Cardiac fibroblast (primary cell): ENCODE measurements around the gene LCT.

Source experiments
- DNase-seq, 2 donors: peaks; one replicate each; pipeline versions ENCODE4 v3.0.0 to v3.0.0-alpha.2; 2010; ENCODE audit warnings: low read depth in 2 of 2
- H3K4me3 ChIP-seq, 2 donors: replicated peaks in 1 of 2; 1 replicate in 1 of 2; 2 replicates in 1 of 2; pipeline ENCODE4 v1.5.1; 2011; ENCODE audit warnings: low read depth in 2 of 2, low read length in 2 of 2, mild to moderate bottlenecking in 2 of 2, moderate library complexity in 1 of 2
- TF ChIP-seq, protein P1 (sequence below): IDR thresholded peaks from one replicate; pipeline ENCODE4 v1.5.1; 2011; ENCODE audit warnings: low read depth, mild to moderate bottlenecking, low read length, inconsistent platforms

The LCT gene

DNA sequence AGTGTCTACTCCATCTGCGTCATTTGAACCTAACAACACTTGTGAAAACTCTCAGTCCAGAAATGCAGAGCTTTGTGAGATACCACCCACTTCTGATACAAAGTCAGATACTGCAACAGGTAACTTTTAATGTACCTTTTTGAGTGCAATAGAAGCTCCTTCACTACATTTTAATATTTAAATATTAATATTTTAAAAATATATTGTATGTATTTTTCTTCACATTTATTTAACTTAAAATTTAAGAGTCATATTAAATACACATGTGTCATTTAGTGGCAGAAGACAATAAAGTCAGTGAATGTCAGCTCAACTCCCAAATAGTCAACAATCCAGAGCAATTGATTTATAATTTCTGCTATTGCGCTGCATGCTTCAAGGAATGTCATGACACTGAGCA is 81.4 kb downstream of the LCT start:
- TF ChIP-seq, protein P1, sequence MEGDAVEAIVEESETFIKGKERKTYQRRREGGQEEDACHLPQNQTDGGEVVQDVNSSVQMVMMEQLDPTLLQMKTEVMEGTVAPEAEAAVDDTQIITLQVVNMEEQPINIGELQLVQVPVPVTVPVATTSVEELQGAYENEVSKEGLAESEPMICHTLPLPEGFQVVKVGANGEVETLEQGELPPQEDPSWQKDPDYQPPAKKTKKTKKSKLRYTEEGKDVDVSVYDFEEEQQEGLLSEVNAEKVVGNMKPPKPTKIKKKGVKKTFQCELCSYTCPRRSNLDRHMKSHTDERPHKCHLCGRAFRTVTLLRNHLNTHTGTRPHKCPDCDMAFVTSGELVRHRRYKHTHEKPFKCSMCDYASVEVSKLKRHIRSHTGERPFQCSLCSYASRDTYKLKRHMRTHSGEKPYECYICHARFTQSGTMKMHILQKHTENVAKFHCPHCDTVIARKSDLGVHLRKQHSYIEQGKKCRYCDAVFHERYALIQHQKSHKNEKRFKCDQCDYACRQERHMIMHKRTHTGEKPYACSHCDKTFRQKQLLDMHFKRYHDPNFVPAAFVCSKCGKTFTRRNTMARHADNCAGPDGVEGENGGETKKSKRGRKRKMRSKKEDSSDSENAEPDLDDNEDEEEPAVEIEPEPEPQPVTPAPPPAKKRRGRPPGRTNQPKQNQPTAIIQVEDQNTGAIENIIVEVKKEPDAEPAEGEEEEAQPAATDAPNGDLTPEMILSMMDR: no peak
- H3K4me3 ChIP-seq: no peak overlapping the region
- no peak for DNase-seq

DNA sequence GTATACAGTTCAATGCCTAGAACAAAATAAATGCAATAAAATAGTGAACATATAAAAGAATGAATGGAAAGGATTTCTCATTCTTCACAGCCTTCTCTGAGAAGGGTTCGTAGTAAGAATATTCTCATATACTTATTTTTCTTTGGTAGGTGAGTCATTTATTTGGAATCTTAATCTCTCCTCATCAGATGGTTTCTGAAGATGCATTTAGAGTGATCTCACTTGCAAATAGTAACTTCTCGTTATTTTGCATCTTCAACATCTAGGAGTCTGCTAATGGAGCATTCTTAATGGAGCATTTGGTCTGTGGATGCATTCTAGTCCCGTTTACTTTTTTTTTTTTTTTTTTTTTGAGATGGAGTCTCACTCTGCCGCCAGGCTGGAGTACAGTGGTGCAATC is 91.4 kb downstream of the LCT start:
- H3K4me3 ChIP-seq: no peak overlapping the region
- TF ChIP-seq, protein P1: no peak

DNA sequence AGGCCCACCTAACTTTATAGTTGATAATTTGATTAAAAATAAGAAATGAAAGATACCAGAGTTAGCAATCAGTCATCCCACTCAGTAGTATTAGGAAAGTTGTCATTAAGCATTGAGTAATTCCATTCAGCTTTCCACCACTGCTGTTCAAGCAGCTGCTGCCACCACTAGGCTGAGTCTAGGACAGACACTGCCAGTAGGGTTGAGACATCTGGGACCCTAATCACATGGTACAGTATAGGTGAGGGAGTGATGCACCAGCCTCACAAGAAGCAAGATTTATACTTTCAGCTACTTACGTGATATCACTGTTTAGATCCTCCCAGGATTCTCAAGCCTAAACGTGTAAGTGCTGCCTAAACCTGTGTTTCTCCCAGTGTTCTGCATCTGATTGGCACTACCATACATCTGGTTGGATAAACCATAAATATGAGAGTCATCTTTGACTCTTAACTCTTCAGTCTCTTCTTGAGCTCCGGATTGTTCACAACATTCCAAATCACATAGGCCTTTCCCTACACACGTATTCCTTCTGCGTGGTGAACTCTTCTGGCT is 92.1 kb downstream of the LCT start:
- H3K4me3 ChIP-seq: no peak overlapping the region
- DNase-seq: peak; percentile 9 to 49
- TF ChIP-seq, protein P1: peak; percentile 23

More for the DNA sequence above, 91.4 kb downstream of the LCT start:
- DNase-seq: peak; percentile 17 to 77

DNA sequence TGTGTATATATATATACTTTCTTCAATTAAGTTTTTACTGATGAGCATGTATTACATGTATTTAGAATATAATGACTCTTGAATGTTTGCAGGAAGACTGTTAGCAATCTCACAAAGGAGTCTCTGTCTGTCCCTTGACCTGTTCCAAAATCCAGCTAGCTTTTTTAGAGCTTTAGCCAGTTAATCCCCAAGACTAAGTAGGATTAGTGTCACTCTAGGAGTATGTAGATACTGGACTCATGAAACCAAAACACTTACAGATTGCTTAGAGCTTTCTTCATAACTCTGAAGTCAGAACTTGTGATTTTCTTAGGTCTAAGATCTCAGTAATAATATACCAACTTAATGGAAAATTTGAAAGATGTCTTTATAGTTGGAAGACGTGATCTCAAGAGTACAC is 93.1 kb downstream of the LCT start:
- TF ChIP-seq, protein P1: no peak
- DNase-seq: peak in 1 of 2 donors; percentile 5
- peak overlapping the region in 1 of 2 donors; percentile 81 for H3K4me3 ChIP-seq

DNA sequence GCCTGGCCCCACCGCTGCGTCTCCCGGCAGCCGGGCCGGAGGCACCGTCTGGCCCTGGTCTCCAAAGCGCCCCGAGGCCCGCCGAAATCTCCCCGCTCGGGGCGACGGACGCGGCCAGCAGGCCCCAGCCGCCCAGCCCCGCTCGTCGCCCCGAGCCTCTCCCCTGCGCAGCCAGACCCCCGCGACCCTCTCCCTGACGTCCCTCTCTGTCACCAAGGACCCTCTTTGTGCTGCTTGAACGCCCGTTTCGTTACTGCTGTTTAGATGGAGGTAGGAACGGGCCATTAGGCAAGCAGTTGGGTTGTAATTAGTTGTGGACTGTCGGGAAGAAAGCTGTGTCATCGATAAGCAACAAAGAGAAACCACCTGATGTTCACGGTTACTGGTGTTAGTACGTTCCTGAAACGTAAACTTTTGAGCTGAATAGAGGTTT is 94.6 kb downstream of the LCT start:
- TF ChIP-seq, protein P1: no peak
- DNase-seq: peak; percentile 61 to 71
- peak overlapping the region; percentile 81 to 94 for H3K4me3 ChIP-seq

DNA sequence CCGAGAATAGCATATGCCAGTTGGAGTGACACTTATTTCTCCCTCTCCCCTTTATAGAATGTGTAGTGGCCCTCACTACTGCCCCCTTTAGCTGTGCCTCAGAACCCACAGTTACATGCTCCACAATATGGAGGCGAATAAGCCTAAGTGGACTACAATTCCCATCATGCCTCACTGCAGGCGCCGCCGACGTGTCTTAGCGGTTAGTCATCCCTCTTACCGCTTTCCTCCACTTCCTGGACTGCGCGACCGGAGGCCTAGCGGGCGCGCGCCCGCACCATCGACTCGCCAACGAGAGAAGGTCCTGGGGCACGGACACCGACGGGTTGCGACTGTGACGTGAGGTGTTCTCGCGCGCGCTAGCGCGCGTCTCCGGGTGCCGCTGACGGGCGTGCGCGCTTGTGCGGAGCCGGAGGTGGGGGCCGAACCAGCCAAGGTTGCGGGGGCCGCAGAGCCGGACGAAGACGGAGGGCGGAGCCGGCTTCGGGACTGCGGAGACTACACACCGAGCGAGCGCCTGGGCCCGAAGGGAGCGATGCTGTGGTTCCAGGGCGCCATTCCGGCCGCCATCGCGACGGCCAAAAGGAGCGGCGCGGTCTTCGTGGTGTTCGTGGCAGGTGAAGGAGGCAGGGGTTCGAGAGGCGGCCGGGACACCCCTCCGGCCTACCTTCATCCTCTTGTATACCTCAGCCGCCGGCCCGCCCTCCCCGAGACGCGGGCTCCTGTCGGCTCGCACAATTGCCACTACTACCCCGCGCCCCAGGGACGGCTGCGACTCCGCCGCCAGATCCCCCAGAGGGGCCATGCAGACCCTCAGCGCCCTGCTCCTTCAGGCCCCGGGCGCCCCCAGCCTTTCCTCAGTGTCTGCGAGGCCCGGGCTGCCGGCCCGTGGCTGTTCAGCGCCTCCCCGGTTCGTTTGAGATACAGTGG is 95.3 kb downstream of the LCT start, which contains the start of gene UBXN4:
Gene UBXN4 (plus strand): TSS at position 461 of the 930 bp plus-strand sequence. CDS start 75 bp downstream, at position 536.
- DNase-seq: peak; percentile 99
- peak within 1 kb of the TSS; percentile 81 to 94 for H3K4me3 ChIP-seq
- TF ChIP-seq, protein P1: peak; percentile 48
